ENCODE data around the gene KIAA1191. TPM values are rescaled to one million over a fixed set of nuclear protein-coding genes. Genes with fewer than 3 reads are reported as not detected.
"Not testable (repeated sequence)": the region's sequence is repeated elsewhere in the genome, so short reads cannot be mapped to it uniquely, and the experiment has no call there.

The KIAA1191 gene

GRCh38 chr5:176317534-176318374, 43.8 kb downstream of the KIAA1191 start:
- H3K27ac ChIP-seq (replicated peaks) = no peak overlapping the region
- no peaks in the 10 kb centered on the region for H3K27me3 ChIP-seq (ENCODE audit: insufficient read depth, poor library complexity, severe bottlenecking)
- no peak for DNase-seq (ENCODE audit: low read depth in 1 of 2, low spot score in 1 of 2)
- no peak overlapping the region for H3K4me3 ChIP-seq (replicated peaks; ENCODE audit: insufficient read depth, low read length)
- TF ChIP-seq GABPA (IDR thresholded peaks at IDR 0.05; ENCODE audit: low read depth) = no peak
- no peak for TF ChIP-seq CTCF (IDR thresholded peaks at IDR 0.05; ENCODE audit: insufficient read depth, low read length)
- no peak for TF ChIP-seq POLR2AphosphoS5 (IDR thresholded peaks at IDR 0.05; ENCODE audit: low read depth)
- TF ChIP-seq SPI1 (IDR thresholded peaks at IDR 0.05; ENCODE audit: borderline replicate concordance, low read depth) = no peak
- no peak for TF ChIP-seq REST (IDR thresholded peaks at IDR 0.05; ENCODE audit: insufficient replicate concordance, low read depth)

- not testable (repeated sequence) for H3K27ac ChIP-seq (replicated peaks); DNase-seq (ENCODE audit: low read depth in 1 of 2, low spot score in 1 of 2); H3K27me3 ChIP-seq (ENCODE audit: insufficient read depth, poor library complexity, severe bottlenecking); H3K4me3 ChIP-seq (replicated peaks; ENCODE audit: insufficient read depth, low read length)
Observed at GRCh38 chr5:176305356-176305755, 56.2 kb downstream of the KIAA1191 start.

Small RNAs within 50 kb of the gene (microRNA-seq; reads per million reads assigned to microRNA genes)
- gene MIR1271 = not detected
